ENCODE results near the gene CYB561A3. TPM values are rescaled to one million over a fixed set of nuclear protein-coding genes. Genes with fewer than 3 reads are reported as not detected.
A peak's percentile ranks its signal among the peaks of the same experiment; 100 is the strongest.

Gene CYB561A3
- total and polyA plus RNA-seq, 2 of the 13 experiments (the other 11 are each of a cell fraction or from before 2014, with no cell fraction given), result 11.4 to 14.9 TPM

GRCh38 chr11:61332797-61333549 is 28.7 kb downstream of the CYB561A3 start, which contains the start of the genes DDB1 and TKFC (continued):
- TF ChIP-seq MYNN (CRISPR knock-in tag; IDR thresholded peaks at IDR 0.05; ENCODE audit: low read depth), result 0 out of 2 replicates have a peak, but pooled peaks have one; percentile 45
- peak; percentile 60; the same call in 1 of the 2 replicates for TF ChIP-seq NFKB2 (CRISPR knock-in tag; IDR thresholded peaks at IDR 0.05; ENCODE audit: borderline replicate concordance)
- TF ChIP-seq, protein P1, sequence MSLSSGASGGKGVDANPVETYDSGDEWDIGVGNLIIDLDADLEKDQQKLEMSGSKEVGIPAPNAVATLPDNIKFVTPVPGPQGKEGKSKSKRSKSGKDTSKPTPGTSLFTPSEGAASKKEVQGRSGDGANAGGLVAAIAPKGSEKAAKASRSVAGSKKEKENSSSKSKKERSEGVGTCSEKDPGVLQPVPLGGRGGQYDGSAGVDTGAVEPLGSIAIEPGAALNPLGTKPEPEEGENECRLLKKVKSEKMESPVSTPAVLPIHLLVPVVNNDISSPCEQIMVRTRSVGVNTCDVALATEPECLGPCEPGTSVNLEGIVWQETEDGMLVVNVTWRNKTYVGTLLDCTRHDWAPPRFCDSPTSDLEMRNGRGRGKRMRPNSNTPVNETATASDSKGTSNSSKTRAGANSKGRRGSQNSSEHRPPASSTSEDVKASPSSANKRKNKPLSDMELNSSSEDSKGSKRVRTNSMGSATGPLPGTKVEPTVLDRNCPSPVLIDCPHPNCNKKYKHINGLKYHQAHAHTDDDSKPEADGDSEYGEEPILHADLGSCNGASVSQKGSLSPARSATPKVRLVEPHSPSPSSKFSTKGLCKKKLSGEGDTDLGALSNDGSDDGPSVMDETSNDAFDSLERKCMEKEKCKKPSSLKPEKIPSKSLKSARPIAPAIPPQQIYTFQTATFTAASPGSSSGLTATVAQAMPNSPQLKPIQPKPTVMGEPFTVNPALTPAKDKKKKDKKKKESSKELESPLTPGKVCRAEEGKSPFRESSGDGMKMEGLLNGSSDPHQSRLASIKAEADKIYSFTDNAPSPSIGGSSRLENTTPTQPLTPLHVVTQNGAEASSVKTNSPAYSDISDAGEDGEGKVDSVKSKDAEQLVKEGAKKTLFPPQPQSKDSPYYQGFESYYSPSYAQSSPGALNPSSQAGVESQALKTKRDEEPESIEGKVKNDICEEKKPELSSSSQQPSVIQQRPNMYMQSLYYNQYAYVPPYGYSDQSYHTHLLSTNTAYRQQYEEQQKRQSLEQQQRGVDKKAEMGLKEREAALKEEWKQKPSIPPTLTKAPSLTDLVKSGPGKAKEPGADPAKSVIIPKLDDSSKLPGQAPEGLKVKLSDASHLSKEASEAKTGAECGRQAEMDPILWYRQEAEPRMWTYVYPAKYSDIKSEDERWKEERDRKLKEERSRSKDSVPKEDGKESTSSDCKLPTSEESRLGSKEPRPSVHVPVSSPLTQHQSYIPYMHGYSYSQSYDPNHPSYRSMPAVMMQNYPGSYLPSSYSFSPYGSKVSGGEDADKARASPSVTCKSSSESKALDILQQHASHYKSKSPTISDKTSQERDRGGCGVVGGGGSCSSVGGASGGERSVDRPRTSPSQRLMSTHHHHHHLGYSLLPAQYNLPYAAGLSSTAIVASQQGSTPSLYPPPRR (CRISPR knock-in tag; IDR thresholded peaks at IDR 0.05; ENCODE audit: borderline replicate concordance), result peak; percentile 15; the same call in 1 of the 2 replicates
- TF ChIP-seq HNF4G (IDR thresholded peaks at IDR 0.05; ENCODE audit: borderline replicate concordance, low read depth, low read length), result no peak
- no peak for TF ChIP-seq HNF4G (CRISPR knock-in tag; IDR thresholded peaks at IDR 0.05; ENCODE audit: borderline replicate concordance, low read depth)
- TF ChIP-seq NR2F1 (CRISPR knock-in tag; IDR thresholded peaks at IDR 0.05), result peak in 1 of 2 experiments; percentile 38; a peak in 2 of 4 replicates
- 0 out of 2 replicates have a peak, but pooled peaks have one; percentile 56 for TF ChIP-seq ZIK1 (CRISPR knock-in tag; IDR thresholded peaks at IDR 0.05; ENCODE audit: borderline replicate concordance, low read depth)
- TF ChIP-seq, protein P2, sequence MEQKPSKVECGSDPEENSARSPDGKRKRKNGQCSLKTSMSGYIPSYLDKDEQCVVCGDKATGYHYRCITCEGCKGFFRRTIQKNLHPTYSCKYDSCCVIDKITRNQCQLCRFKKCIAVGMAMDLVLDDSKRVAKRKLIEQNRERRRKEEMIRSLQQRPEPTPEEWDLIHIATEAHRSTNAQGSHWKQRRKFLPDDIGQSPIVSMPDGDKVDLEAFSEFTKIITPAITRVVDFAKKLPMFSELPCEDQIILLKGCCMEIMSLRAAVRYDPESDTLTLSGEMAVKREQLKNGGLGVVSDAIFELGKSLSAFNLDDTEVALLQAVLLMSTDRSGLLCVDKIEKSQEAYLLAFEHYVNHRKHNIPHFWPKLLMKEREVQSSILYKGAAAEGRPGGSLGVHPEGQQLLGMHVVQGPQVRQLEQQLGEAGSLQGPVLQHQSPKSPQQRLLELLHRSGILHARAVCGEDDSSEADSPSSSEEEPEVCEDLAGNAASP (CRISPR knock-in tag; IDR thresholded peaks at IDR 0.05; ENCODE audit: borderline replicate concordance), result peak; percentile 81
- TF ChIP-seq ZNF724P (CRISPR knock-in tag; IDR thresholded peaks at IDR 0.05; ENCODE audit: borderline replicate concordance), result 0 out of 2 replicates have a peak, but pooled peaks have one; percentile 24
- TF ChIP-seq, protein P3, sequence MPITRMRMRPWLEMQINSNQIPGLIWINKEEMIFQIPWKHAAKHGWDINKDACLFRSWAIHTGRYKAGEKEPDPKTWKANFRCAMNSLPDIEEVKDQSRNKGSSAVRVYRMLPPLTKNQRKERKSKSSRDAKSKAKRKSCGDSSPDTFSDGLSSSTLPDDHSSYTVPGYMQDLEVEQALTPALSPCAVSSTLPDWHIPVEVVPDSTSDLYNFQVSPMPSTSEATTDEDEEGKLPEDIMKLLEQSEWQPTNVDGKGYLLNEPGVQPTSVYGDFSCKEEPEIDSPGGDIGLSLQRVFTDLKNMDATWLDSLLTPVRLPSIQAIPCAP (CRISPR knock-in tag; IDR thresholded peaks at IDR 0.05; ENCODE audit: low read depth), result no peak
- peak; percentile 45; the same call in 1 of the 2 replicates for TF ChIP-seq PPARG (CRISPR knock-in tag; conservative IDR thresholded peaks at IDR 0.05)
- no peak for TF ChIP-seq MBNL3 (CRISPR knock-in tag; conservative IDR thresholded peaks at IDR 0.05)
- TF ChIP-seq ZNF326 (CRISPR knock-in tag; IDR thresholded peaks at IDR 0.05; ENCODE audit: borderline replicate concordance), result no peak
- no peak for TF ChIP-seq HNF1A (IDR thresholded peaks at IDR 0.05; ENCODE audit: low read depth)
- TF ChIP-seq HNF1A (CRISPR knock-in tag; IDR thresholded peaks at IDR 0.05; ENCODE audit: borderline replicate concordance), result no peak

Data from HepG2 (cell line).